SU-DHL-6 (cell line): ENCODE measurements around the gene C14orf132.

Experiments used
- EZH2phosphoT487 ChIP-seq: fragments of 200-600 bp; sonication (generic), shearing (Covaris generic); conservative IDR thresholded peaks from 2 replicates; pipeline ENCODE4 v1.6.1; 2018; ENCODE audit warnings: mild to moderate bottlenecking, antibody characterized with exemption, low read length, moderate library complexity, mixed read lengths
- TF ChIP-seq, protein P1 (sequence below): fragments of 200-600 bp; sonication (generic); IDR thresholded peaks from one replicate; pipeline ENCODE4 v1.5.1; 2017; ENCODE audit warnings: antibody characterized with exemption, mild to moderate bottlenecking, low read length, moderate library complexity; ENCODE audit not compliant: insufficient read depth, poor library complexity, severe bottlenecking

DNA sequence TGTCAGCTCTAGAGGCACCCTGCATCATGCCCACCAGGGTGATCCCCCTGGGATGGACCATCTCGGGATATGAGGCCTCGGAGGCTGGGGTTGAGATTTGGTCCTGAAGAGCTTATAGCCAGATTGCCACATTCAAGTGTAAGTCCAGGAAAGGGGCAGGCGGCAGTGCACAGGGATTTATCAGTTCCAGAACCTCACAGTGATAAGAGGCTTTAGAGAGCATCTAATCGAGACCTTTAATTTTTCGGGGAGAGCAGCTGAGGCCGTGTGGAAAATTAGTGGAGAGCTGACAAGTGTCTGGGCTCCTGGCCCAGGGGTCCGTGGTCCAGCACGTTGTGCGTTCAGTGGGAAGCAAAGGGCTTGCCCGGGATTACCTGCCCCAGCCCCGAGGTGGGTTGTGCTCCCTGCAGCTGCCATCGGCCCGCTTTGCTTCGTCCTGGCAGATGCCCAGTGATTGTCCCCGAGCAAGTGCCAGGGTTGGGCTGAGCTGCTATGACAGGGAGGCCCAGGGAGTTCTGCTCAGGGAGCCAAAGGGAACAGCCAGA, 52.1 kb downstream of the C14orf132 start:
- TF ChIP-seq, protein P1, sequence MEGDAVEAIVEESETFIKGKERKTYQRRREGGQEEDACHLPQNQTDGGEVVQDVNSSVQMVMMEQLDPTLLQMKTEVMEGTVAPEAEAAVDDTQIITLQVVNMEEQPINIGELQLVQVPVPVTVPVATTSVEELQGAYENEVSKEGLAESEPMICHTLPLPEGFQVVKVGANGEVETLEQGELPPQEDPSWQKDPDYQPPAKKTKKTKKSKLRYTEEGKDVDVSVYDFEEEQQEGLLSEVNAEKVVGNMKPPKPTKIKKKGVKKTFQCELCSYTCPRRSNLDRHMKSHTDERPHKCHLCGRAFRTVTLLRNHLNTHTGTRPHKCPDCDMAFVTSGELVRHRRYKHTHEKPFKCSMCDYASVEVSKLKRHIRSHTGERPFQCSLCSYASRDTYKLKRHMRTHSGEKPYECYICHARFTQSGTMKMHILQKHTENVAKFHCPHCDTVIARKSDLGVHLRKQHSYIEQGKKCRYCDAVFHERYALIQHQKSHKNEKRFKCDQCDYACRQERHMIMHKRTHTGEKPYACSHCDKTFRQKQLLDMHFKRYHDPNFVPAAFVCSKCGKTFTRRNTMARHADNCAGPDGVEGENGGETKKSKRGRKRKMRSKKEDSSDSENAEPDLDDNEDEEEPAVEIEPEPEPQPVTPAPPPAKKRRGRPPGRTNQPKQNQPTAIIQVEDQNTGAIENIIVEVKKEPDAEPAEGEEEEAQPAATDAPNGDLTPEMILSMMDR, result no peak
- TF ChIP-seq EZH2phosphoT487, result no peak
